HepG2 (cell line): ENCODE data around the gene MMP28. TPM values are rescaled to one million over a fixed set of nuclear protein-coding genes. Genes with fewer than 3 reads are reported as not detected.

ENCODE experiments used
- ATAC-seq: fragments of 200-7000 bp; cut with Tn5 transposase; 3 replicates; pipeline ENCODE4 v1.9.1; 2020; ENCODE audit warnings: mild to moderate bottlenecking, moderate library complexity
- BruUV-seq: library from RNA; stranded (reverse); fragments of 400-500 nt; replicated peaks from 2 replicates; lab custom pipeline; 2021; lab: Mats Ljungman, UMichigan
- CTCF ChIA-PET: fragments of 300-600 bp; formaldehyde crosslinking; extraction: SDS; loops from one replicate; lab custom pipeline; 2021; ENCODE audit warnings: low total read pairs, inconsistent platforms, low intra/inter-chr PET ratio; lab: Yijun Ruan, JAX
- POLR2A ChIA-PET: fragments of 350-600 bp; sonication (Branson Sonifier 250); formaldehyde crosslinking; loops from one replicate; lab custom pipeline; 2020; ENCODE audit warnings: antibody characterized with exemption, inconsistent platforms; lab: Yijun Ruan, JAX
- DNase-seq: peaks from one replicate; pipeline ENCODE4 v3.0.0-alpha.2; 2015; ENCODE audit warnings: low spot score
- FAIRE-seq: peaks from 3 replicates; lab custom pipeline; 2011; peaks lifted over from hg19 to GRCh38; lab: Jason Lieb, UNC
- H2AFZ ChIP-seq: one replicate; pipeline ENCODE4 v1.6.1; 2011; ENCODE audit warnings: low read length, inconsistent platforms
- H3K27ac ChIP-seq: fragments of 300-600 bp; 3 replicates; pipeline ENCODE4 v1.8.0; 2011; ENCODE audit warnings: mixed run types, mild to moderate bottlenecking, mixed read lengths, low read length, inconsistent platforms; ENCODE audit not compliant: insufficient read depth; ENCODE audit errors: extremely low read length
- H3K27me3 ChIP-seq, 2 experiments: fragments of 200-600 bp in 1 of 2; 2 replicates in 1 of 2; 3 replicates in 1 of 2; pipeline versions ENCODE4 v1.6.0 to v1.8.0; 2011; ENCODE audit warnings: low read length in 2 of 2, mild to moderate bottlenecking in 2 of 2, moderate library complexity in 2 of 2, inconsistent platforms in 1 of 2; ENCODE audit not compliant: insufficient read depth in 2 of 2, control insufficient read depth in 1 of 2
- H3K36me3 ChIP-seq, 2 experiments: fragments of 200-600 bp in 1 of 2; replicated peaks in 1 of 2; 2 replicates in 1 of 2; 3 replicates in 1 of 2; pipeline versions ENCODE4 v1.5.1 to v1.8.0; 2011; ENCODE audit warnings: low read length in 2 of 2, inconsistent platforms in 1 of 2; ENCODE audit not compliant: insufficient read depth in 2 of 2, control insufficient read depth in 1 of 2
- H3K4me1 ChIP-seq: 2 replicates; pipeline ENCODE4 v1.5.1; 2012; ENCODE audit warnings: low read length, inconsistent platforms; ENCODE audit not compliant: insufficient read depth
- H3K4me2 ChIP-seq: 2 replicates; pipeline ENCODE4 v1.6.0; 2011; ENCODE audit warnings: low read depth, low read length, inconsistent platforms
- H3K4me3 ChIP-seq, 3 experiments: fragments of 200-600 bp in 1 of 3; sonication (generic), shearing (Covaris generic) in 1 of 3; replicated peaks in 1 of 3; 2 replicates each; pipeline ENCODE4 v1.5.1; 2011 to 2016; ENCODE audit warnings: low read length in 3 of 3, inconsistent platforms in 2 of 3, low read depth in 2 of 3, mild to moderate bottlenecking in 2 of 3, control low read depth in 1 of 3, mixed read lengths in 1 of 3; ENCODE audit not compliant: insufficient read depth in 1 of 3
- H3K79me2 ChIP-seq: one replicate; pipeline ENCODE4 v1.6.1; 2011; ENCODE audit warnings: low read length, inconsistent platforms; ENCODE audit not compliant: insufficient read depth
- H3K9ac ChIP-seq: 2 replicates; pipeline ENCODE4 v1.6.0; 2011; ENCODE audit warnings: mild to moderate bottlenecking, low read depth, low read length, inconsistent platforms; ENCODE audit not compliant: insufficient read depth
- H3K9me3 ChIP-seq: 2 replicates; pipeline ENCODE4 v1.5.1; 2012; ENCODE audit warnings: mild to moderate bottlenecking, low read length
- H4K20me1 ChIP-seq: 2 replicates; pipeline ENCODE4 v1.6.0; 2011; ENCODE audit warnings: inconsistent platforms, mild to moderate bottlenecking, low read length, moderate library complexity; ENCODE audit not compliant: insufficient read depth
- BRCA1 ChIP-seq: sonication (generic); formaldehyde crosslinking; IDR thresholded peaks from 2 replicates; pipeline ENCODE4 v1.4.0; 2020; ENCODE audit warnings: missing genetic modification reagents
- HOXD1 ChIP-seq: sonication (generic); formaldehyde crosslinking; IDR thresholded peaks from 2 replicates; pipeline ENCODE4 v1.5.0; 2020; ENCODE audit warnings: missing genetic modification reagents
- IKZF1 ChIP-seq: fragments of 450-650 bp; IDR thresholded peaks from 2 replicates; pipeline ENCODE4 v1.7.1; 2016
- MIXL1 ChIP-seq: IDR thresholded peaks from 2 replicates; pipeline ENCODE4 v1.6.1; 2016
- NAIF1 ChIP-seq: sonication (generic); formaldehyde crosslinking; IDR thresholded peaks from 2 replicates; pipeline ENCODE4 v1.5.0; 2020; ENCODE audit warnings: mild to moderate bottlenecking, missing genetic modification reagents, borderline replicate concordance
- RBM22 ChIP-seq: fragments of 200-400 bp; formaldehyde crosslinking; optimal IDR thresholded peaks from 2 replicates; pipeline ENCODE3; 2017; ENCODE audit warnings: mild to moderate bottlenecking, low read length, moderate library complexity
- SAFB2 ChIP-seq: sonication (generic); formaldehyde crosslinking; IDR thresholded peaks from 2 replicates; pipeline ENCODE4 v1.5.1; 2020; ENCODE audit warnings: missing genetic modification reagents, low read depth, mild to moderate bottlenecking, borderline replicate concordance
- ZNF232 ChIP-seq: sonication (generic); formaldehyde crosslinking; IDR thresholded peaks from 2 replicates; pipeline ENCODE4 v1.4.0; 2020; ENCODE audit warnings: missing genetic modification reagents, borderline replicate concordance
- ZNF234 ChIP-seq: sonication (generic); formaldehyde crosslinking; conservative IDR thresholded peaks from 2 replicates; pipeline ENCODE4 v1.5.1; 2020; ENCODE audit warnings: mild to moderate bottlenecking, missing genetic modification reagents
- ZNF501 ChIP-seq: sonication (generic); formaldehyde crosslinking; IDR thresholded peaks from 2 replicates; pipeline ENCODE4 v1.5.1; 2020; ENCODE audit warnings: mild to moderate bottlenecking, moderate library complexity, missing genetic modification reagents
- WGBS: methylation state at CpG from one replicate; pipeline ENCODE4 v1.1.6; 2017; ENCODE audit warnings: low lambda C conversion rate; 5-methylcytosine and 5-hydroxymethylcytosine counted together
- in situ Hi-C: cut with HindIII; loops from 2 replicates; pipeline ENCODE4 v1.10.0; 2017; ENCODE audit warnings: low pct_unique_long_range_greater_than_20kb; ENCODE audit not compliant: extremely low pct_ligation_motif_present
- intact Hi-C: fragments of 100-400 bp; cut with micrococcal nuclease; formaldehyde crosslinking; loops from one replicate; pipeline ENCODE4 v1.10.0; 2022; ENCODE audit not compliant: unreplicated experiment
- polyA plus RNA-seq, 8 experiments: library from polyadenylated mRNA; depleted of rRNA in 3 of 8; stranded (reverse) in 7 of 8; unstranded in 1 of 8; fragments of >200 nt; fragmentation: Illumina TruSeq in 4 of 8; extraction: Trizol in 4 of 8; gene quantifications; 2 replicates each; pipeline versions ENCODE4 v1.2.1 to v1.2.3, GENCODE V29; 2011 to 2016; ENCODE audit warnings: low read depth in 4 of 8, missing spikeins in 1 of 8, mixed read lengths in 1 of 8; ENCODE audit not compliant: insufficient read depth in 1 of 8
- total RNA-seq, 5 experiments: library from RNA; depleted of rRNA; stranded (reverse); fragments of >200 nt; fragmentation: Illumina TruSeq; extraction: Trizol; gene quantifications; 2 replicates each; pipeline ENCODE4 v1.2.3, GENCODE V29; 2016; ENCODE audit warnings: low read depth in 1 of 5
- TF ChIP-seq, protein P1 (sequence below): sonication (generic); formaldehyde crosslinking; IDR thresholded peaks from 2 replicates; pipeline ENCODE4 v1.8.1; 2023; ENCODE audit warnings: missing genetic modification reagents, mild to moderate bottlenecking, borderline replicate concordance
- TF ChIP-seq, protein P2 (sequence below): sonication (generic); formaldehyde crosslinking; IDR thresholded peaks from 2 replicates; pipeline ENCODE4 v1.8.1; 2023; ENCODE audit warnings: mild to moderate bottlenecking, missing genetic modification reagents
- TF ChIP-seq, protein P3 (sequence below): sonication (generic); formaldehyde crosslinking; IDR thresholded peaks from 2 replicates; pipeline ENCODE4 v1.4.0; 2020; ENCODE audit warnings: missing genetic modification reagents, borderline replicate concordance

The MMP28 gene
- total and polyA plus RNA-seq, 2 of the 13 experiments (the other 11 are each of a cell fraction or from before 2014, with no cell fraction given): not detected

DNA sequence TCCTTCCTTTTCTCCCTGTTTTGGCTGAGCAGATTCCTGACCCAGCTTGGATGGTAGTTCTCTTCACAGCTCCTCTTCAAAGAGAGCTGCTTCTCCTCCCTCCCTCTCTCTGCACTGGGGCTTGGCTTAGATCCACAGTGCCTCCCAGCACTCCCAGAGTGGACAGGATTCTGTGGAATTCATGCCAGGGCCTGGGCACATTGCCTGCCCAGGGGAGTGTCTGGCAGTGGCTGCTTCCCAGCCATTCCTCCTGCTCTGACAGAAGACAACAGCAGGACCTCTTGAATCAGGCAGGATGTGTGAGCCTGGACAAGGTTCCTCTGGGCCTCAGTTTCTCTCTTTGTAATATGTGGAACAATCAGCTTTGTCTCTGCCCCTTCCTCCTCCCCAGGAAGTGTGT, 4.5 kb upstream of the MMP28 start:
- H3K36me3 ChIP-seq: no peaks in the 10 kb centered on the region
- intact Hi-C loops: no loop called here
- DNase-seq (no peak), FAIRE-seq (no peak), ATAC-seq (no peak)
- no peak overlapping the region for H2AFZ ChIP-seq
- no peaks in the 10 kb centered on the region for H4K20me1 ChIP-seq
- H3K79me2 ChIP-seq: no peaks in the 10 kb centered on the region
- POLR2A ChIA-PET: no interaction called here
- no peak for TF ChIP-seq MIXL1 (CRISPR knock-in tag)
- TF ChIP-seq ZNF234 (CRISPR knock-in tag): no peak
- no TSS peak for BruUV-seq
- H3K4me3 ChIP-seq: no peak overlapping the region
- no peak overlapping the region for H3K9ac ChIP-seq
- in situ Hi-C loops: loop anchor here (25.0 kb wide), 1 partner anchor 88 kb away; no protein-coding TSS in a partner anchor
- CTCF ChIA-PET: no interaction called here
- H3K27me3 ChIP-seq: peaks cover 7 to 35% of the 10 kb centered on the region in 2 experiments; a peak in 4 of 5 replicates
- H3K4me2 ChIP-seq: no peak overlapping the region
- H3K27ac ChIP-seq: no peak overlapping the region
- H3K9me3 ChIP-seq: no peaks in the 10 kb centered on the region
- peaks cover 12% of the 10 kb centered on the region for H3K4me1 ChIP-seq

DNA sequence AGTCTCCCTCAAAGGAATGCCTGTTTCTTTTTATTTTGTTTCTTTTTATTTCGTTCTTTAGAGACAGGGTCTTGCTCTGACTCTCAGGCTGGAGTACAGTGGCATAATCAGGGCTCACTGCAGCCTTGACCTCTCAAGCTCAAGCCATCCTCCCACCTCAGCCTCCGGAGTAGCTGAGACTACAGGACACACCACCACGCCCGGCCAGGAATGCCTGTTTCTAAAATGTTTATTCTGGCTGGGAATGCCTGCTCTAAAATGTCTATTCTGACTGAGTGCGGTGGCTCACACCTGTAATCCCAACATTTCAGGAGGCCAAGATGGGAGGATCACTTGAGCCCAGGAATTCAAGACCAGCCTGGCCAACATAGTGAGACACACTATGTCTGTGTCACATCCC, 2.5 kb upstream of the MMP28 start:
- CTCF ChIA-PET: no interaction called here
- no peak overlapping the region for H3K4me2 ChIP-seq
- no peak for ATAC-seq
- in situ Hi-C loops: no loop called here
- WGBS: 2% methylated on average over 5 of the region's 5 CpGs
- H3K36me3 ChIP-seq: no peaks in the 10 kb centered on the region
- no peak for FAIRE-seq
- no TSS peak for BruUV-seq
- POLR2A ChIA-PET: no interaction called here
- no peak overlapping the region for H2AFZ ChIP-seq
- H3K27me3 ChIP-seq: peaks cover 13 to 52% of the 10 kb centered on the region in 2 experiments; a peak in 4 of 5 replicates
- no peaks in the 10 kb centered on the region for H3K9me3 ChIP-seq
- H4K20me1 ChIP-seq: no peaks in the 10 kb centered on the region
- DNase-seq: no peak
- H3K9ac ChIP-seq: no peak overlapping the region
- no peak overlapping the region for H3K27ac ChIP-seq
- H3K79me2 ChIP-seq: no peaks in the 10 kb centered on the region
- H3K4me3 ChIP-seq: no peak overlapping the region
- intact Hi-C loops: no loop called here
- H3K4me1 ChIP-seq: peaks cover 6% of the 10 kb centered on the region; the same call in 1 of the 2 replicates
- TF ChIP-seq, protein P1, sequence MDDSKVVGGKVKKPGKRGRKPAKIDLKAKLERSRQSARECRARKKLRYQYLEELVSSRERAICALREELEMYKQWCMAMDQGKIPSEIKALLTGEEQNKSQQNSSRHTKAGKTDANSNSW (CRISPR knock-in tag): no peak
- TF ChIP-seq RBM22 (no peak), ZNF232 (CRISPR knock-in tag) (no peak), NAIF1 (no peak), BRCA1 (CRISPR knock-in tag) (no peak), ZNF501 (CRISPR knock-in tag) (no peak), SAFB2 (no peak), IKZF1 (no peak), HOXD1 (CRISPR knock-in tag) (no peak)
- TF ChIP-seq, protein P2, sequence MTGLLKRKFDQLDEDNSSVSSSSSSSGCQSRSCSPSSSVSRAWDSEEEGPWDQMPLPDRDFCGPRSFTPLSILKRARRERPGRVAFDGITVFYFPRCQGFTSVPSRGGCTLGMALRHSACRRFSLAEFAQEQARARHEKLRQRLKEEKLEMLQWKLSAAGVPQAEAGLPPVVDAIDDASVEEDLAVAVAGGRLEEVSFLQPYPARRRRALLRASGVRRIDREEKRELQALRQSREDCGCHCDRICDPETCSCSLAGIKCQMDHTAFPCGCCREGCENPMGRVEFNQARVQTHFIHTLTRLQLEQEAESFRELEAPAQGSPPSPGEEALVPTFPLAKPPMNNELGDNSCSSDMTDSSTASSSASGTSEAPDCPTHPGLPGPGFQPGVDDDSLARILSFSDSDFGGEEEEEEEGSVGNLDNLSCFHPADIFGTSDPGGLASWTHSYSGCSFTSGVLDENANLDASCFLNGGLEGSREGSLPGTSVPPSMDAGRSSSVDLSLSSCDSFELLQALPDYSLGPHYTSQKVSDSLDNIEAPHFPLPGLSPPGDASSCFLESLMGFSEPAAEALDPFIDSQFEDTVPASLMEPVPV (CRISPR knock-in tag): no peak
- TF ChIP-seq, protein P3, sequence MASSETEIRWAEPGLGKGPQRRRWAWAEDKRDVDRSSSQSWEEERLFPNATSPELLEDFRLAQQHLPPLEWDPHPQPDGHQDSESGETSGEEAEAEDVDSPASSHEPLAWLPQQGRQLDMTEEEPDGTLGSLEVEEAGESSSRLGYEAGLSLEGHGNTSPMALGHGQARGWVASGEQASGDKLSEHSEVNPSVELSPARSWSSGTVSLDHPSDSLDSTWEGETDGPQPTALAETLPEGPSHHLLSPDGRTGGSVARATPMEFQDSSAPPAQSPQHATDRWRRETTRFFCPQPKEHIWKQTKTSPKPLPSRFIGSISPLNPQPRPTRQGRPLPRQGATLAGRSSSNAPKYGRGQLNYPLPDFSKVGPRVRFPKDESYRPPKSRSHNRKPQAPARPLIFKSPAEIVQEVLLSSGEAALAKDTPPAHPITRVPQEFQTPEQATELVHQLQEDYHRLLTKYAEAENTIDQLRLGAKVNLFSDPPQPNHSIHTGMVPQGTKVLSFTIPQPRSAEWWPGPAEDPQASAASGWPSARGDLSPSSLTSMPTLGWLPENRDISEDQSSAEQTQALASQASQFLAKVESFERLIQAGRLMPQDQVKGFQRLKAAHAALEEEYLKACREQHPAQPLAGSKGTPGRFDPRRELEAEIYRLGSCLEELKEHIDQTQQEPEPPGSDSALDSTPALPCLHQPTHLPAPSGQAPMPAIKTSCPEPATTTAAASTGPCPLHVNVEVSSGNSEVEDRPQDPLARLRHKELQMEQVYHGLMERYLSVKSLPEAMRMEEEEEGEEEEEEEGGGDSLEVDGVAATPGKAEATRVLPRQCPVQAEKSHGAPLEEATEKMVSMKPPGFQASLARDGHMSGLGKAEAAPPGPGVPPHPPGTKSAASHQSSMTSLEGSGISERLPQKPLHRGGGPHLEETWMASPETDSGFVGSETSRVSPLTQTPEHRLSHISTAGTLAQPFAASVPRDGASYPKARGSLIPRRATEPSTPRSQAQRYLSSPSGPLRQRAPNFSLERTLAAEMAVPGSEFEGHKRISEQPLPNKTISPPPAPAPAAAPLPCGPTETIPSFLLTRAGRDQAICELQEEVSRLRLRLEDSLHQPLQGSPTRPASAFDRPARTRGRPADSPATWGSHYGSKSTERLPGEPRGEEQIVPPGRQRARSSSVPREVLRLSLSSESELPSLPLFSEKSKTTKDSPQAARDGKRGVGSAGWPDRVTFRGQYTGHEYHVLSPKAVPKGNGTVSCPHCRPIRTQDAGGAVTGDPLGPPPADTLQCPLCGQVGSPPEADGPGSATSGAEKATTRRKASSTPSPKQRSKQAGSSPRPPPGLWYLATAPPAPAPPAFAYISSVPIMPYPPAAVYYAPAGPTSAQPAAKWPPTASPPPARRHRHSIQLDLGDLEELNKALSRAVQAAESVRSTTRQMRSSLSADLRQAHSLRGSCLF (CRISPR knock-in tag): no peak
